A549 (cell line): Measurements from ENCODE around the gene MROH9. TPM values are rescaled to one million over a fixed set of nuclear protein-coding genes. Genes with fewer than 3 reads are reported as not detected.

Experiments
- ATAC-seq, 2 experiments: fragments of 200-7000 bp in 1 of 2; fragments of >200 bp in 1 of 2; cut with Nextera tagmentation in 1 of 2; cut with Tn5 transposase in 1 of 2; 3 replicates each; pipeline versions ENCODE4 v1.8.0 to v1.9.1; 2018 to 2020; ENCODE audit warnings: mild to moderate bottlenecking in 1 of 2, moderate library complexity in 1 of 2
- CTCF ChIA-PET: fragments of 300-600 bp; sonication (Branson Sonifier 250); formaldehyde crosslinking; extraction: SDS; loops from one replicate; lab custom pipeline; 2021; ENCODE audit warnings: antibody characterized with exemption, inconsistent platforms; lab: Yijun Ruan, JAX
- POLR2A ChIA-PET: fragments of 350-600 bp; formaldehyde crosslinking; extraction: SDS; loops from one replicate; lab custom pipeline; 2021; ENCODE audit warnings: antibody characterized with exemption, inconsistent platforms; lab: Yijun Ruan, JAX
- DNase-seq, 2 experiments: peaks; one replicate each; pipeline versions ENCODE4 v3.0.0 to v3.0.0-alpha.2; 2011 to 2016; ENCODE audit warnings: low read depth in 1 of 2, low spot score in 1 of 2
- FAIRE-seq: peaks from 2 replicates; lab custom pipeline; 2011; peaks lifted over from hg19 to GRCh38; lab: Jason Lieb, UNC
- H3K27ac ChIP-seq, 2 experiments: fragments of >200 bp; sonication (Bioruptor Twin); formaldehyde crosslinking; 3 replicates each; pipeline ENCODE4 v1.5.1; 2016 to 2017
- H3K4me1 ChIP-seq: fragments of >200 bp; sonication (Bioruptor Twin); formaldehyde crosslinking; 3 replicates; pipeline ENCODE4 v1.6.1; 2016
- H3K4me2 ChIP-seq: fragments of >200 bp; sonication (Bioruptor Twin); formaldehyde crosslinking; 3 replicates; pipeline ENCODE4 v1.6.1; 2016
- H3K4me3 ChIP-seq: fragments of >200 bp; sonication (Bioruptor Twin); formaldehyde crosslinking; 3 replicates; pipeline ENCODE4 v1.5.1; 2016
- H3K9me3 ChIP-seq: fragments of >200 bp; sonication (Bioruptor Twin); formaldehyde crosslinking; 3 replicates; pipeline ENCODE4 v1.6.1; 2016
- ATOH8 ChIP-seq: fragments of 250-450 bp; sonication (Bioruptor Pico); IDR thresholded peaks from 2 replicates; pipeline ENCODE4 v1.5.0; 2020; ENCODE audit warnings: low read depth, mild to moderate bottlenecking, moderate library complexity
- BCL3 ChIP-seq: fragments of >200 bp; sonication (Bioruptor Twin); formaldehyde crosslinking; IDR thresholded peaks from 3 replicates; pipeline ENCODE4 v1.6.1; 2016
- CBX8 ChIP-seq: fragments of 200-600 bp; sonication (generic); IDR thresholded peaks from 2 replicates; pipeline ENCODE4 v1.6.1; 2016
- ESRRA ChIP-seq: fragments of 150-350 bp; IDR thresholded peaks from 2 replicates; pipeline ENCODE4 v1.6.1; 2014; ENCODE audit warnings: mild to moderate bottlenecking, low read length, borderline replicate concordance
- FOSB ChIP-seq: fragments of 250-450 bp; sonication (Bioruptor Pico); IDR thresholded peaks from 2 replicates; pipeline ENCODE4 v1.5.0; 2020; ENCODE audit warnings: mild to moderate bottlenecking, moderate library complexity
- HDAC2 ChIP-seq: fragments of 200-600 bp; sonication (generic); IDR thresholded peaks from 2 replicates; pipeline ENCODE4 v1.6.1; 2016
- HEYL ChIP-seq: fragments of 250-450 bp; sonication (Bioruptor Pico); IDR thresholded peaks from 2 replicates; pipeline ENCODE4 v1.8.0; 2021; ENCODE audit warnings: mild to moderate bottlenecking, moderate library complexity
- JUN ChIP-seq, 2 experiments: fragments of >200 bp; sonication (Bioruptor Twin); formaldehyde crosslinking; IDR thresholded peaks; 2 replicates in 1 of 2; 3 replicates in 1 of 2; pipeline ENCODE4 v1.6.1; 2016 to 2017
- JUNB ChIP-seq: fragments of >200 bp; sonication (Bioruptor Twin); formaldehyde crosslinking; IDR thresholded peaks from 2 replicates; pipeline ENCODE4 v1.6.1; 2016
- KDM5A ChIP-seq: fragments of 200-600 bp; sonication (generic); IDR thresholded peaks from 2 replicates; pipeline ENCODE4 v1.6.1; 2016; ENCODE audit warnings: antibody characterized with exemption, mild to moderate bottlenecking
- MAFK ChIP-seq: fragments of 450-650 bp; IDR thresholded peaks from 2 replicates; pipeline ENCODE4 v1.6.1; 2014; ENCODE audit not compliant: partially characterized antibody
- MAZ ChIP-seq: fragments of 150-350 bp; IDR thresholded peaks from 2 replicates; pipeline ENCODE4 v1.6.1; 2014; ENCODE audit warnings: antibody characterized with exemption, low read depth, low read length, borderline replicate concordance
- MYC ChIP-seq: IDR thresholded peaks from 2 replicates; pipeline ENCODE4 v1.6.1; 2012; ENCODE audit warnings: mild to moderate bottlenecking, inconsistent platforms, low read length, improper control_type of control experiment, borderline replicate concordance
- PHF8 ChIP-seq: fragments of 200-600 bp; sonication (generic); IDR thresholded peaks from 2 replicates; pipeline ENCODE4 v1.6.1; 2016; ENCODE audit warnings: low read depth, mild to moderate bottlenecking, antibody characterized with exemption, moderate library complexity, borderline replicate concordance
- RARB ChIP-seq: fragments of 250-450 bp; sonication (Bioruptor Pico); IDR thresholded peaks from 2 replicates; pipeline ENCODE4 v1.8.0; 2021; ENCODE audit warnings: mild to moderate bottlenecking, moderate library complexity
- RNF2 ChIP-seq: fragments of 200-600 bp; sonication (generic); IDR thresholded peaks from 2 replicates; pipeline ENCODE4 v1.6.1; 2016; ENCODE audit warnings: low read depth, mild to moderate bottlenecking, antibody characterized with exemption, moderate library complexity, borderline replicate concordance
- SMC3 ChIP-seq: fragments of >200 bp; sonication (Bioruptor Twin); formaldehyde crosslinking; IDR thresholded peaks from 3 replicates; pipeline ENCODE4 v1.6.1; 2018; ENCODE audit warnings: inconsistent platforms
- ZFP36 ChIP-seq: fragments of 450-650 bp; IDR thresholded peaks from 2 replicates; pipeline ENCODE4 v1.6.1; 2014; ENCODE audit warnings: borderline replicate concordance; ENCODE audit not compliant: partially characterized antibody
- WGBS: methylation state at CpG from one replicate; pipeline ENCODE4 v1.1.6; 2017; ENCODE audit errors: missing lambda C conversion rate; 5-methylcytosine and 5-hydroxymethylcytosine counted together
- polyA plus RNA-seq, 4 experiments: library from polyadenylated mRNA; depleted of rRNA in 3 of 4; stranded (reverse); fragments of >200 nt; fragmentation: RNase III in 1 of 4; extraction: RNeasy Plus Mini Kit Qiagen cat#74134 plus additional on column Dnase treatment in 1 of 4; gene quantifications; 2 replicates in 3 of 4; 3 replicates in 1 of 4; pipeline ENCODE4 v1.2.3, GENCODE V29; 2011 to 2017
- TF ChIP-seq, protein P1 (sequence below): fragments of 450-650 bp; IDR thresholded peaks from 2 replicates; pipeline ENCODE4 v1.6.1; 2014; ENCODE audit warnings: antibody characterized with exemption
- TF ChIP-seq, protein P2 (sequence below): IDR thresholded peaks from 2 replicates; pipeline ENCODE4 v1.6.1; 2012
- TF ChIP-seq, protein P3 (sequence below): fragments of 200-600 bp; sonication (generic); IDR thresholded peaks from 2 replicates; pipeline ENCODE4 v1.6.1; 2016; ENCODE audit warnings: antibody characterized with exemption, mild to moderate bottlenecking, moderate library complexity
- TF ChIP-seq, protein P4 (sequence below): fragments of 250-450 bp; sonication (Bioruptor Pico); IDR thresholded peaks from 2 replicates; pipeline ENCODE4 v1.5.0; 2021; ENCODE audit warnings: mild to moderate bottlenecking, moderate library complexity, borderline replicate concordance
- TF ChIP-seq, protein P5 (sequence below): fragments of 150-350 bp; IDR thresholded peaks from 2 replicates; pipeline ENCODE4 v1.6.1; 2014; ENCODE audit warnings: low read depth, mild to moderate bottlenecking, low read length

The MROH9 gene
- polyA plus RNA-seq, 2 of the 4 experiments (the other 2 are of a cell fraction): not detected

DNA sequence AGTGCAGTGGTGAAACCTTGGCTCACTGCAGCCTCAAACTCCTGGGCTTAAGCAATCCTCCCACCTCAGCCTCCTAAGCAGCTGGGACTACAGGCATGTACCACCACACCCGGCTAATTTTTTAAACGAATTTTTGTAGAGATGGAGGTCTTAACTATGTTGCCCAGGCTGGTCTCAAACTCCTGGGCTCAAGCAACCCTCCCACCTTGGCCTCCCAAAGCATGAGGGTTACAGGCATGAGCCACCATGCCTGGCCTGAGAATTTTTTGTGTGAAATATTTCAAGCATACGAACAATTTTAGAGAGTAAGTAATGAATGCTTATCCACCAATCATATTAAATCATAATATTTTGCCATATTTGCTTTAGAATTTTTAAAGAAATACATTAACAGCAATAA is 51.6 kb downstream of the MROH9 start:
- FAIRE-seq: no peak
- no peak for ATAC-seq
- no peak overlapping the region for H3K27ac ChIP-seq
- ChIA-PET CTCF (no interaction called here), POLR2A (no interaction called here)
- 31% methylated on average over 3 of the region's 3 CpGs for WGBS
- H3K4me3 ChIP-seq: no peak overlapping the region
- no peaks in the 10 kb centered on the region for H3K9me3 ChIP-seq
- TF ChIP-seq FOSB (CRISPR knock-in tag): no peak
- TF ChIP-seq, protein P1, sequence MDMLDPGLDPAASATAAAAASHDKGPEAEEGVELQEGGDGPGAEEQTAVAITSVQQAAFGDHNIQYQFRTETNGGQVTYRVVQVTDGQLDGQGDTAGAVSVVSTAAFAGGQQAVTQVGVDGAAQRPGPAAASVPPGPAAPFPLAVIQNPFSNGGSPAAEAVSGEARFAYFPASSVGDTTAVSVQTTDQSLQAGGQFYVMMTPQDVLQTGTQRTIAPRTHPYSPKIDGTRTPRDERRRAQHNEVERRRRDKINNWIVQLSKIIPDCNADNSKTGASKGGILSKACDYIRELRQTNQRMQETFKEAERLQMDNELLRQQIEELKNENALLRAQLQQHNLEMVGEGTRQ: no peak
- TF ChIP-seq JUN (IDR thresholded peaks at IDR 0.05): no peak
- TF ChIP-seq CBX8: no peak
- no peak for TF ChIP-seq RARB (CRISPR knock-in tag)
- TF ChIP-seq, protein P2, sequence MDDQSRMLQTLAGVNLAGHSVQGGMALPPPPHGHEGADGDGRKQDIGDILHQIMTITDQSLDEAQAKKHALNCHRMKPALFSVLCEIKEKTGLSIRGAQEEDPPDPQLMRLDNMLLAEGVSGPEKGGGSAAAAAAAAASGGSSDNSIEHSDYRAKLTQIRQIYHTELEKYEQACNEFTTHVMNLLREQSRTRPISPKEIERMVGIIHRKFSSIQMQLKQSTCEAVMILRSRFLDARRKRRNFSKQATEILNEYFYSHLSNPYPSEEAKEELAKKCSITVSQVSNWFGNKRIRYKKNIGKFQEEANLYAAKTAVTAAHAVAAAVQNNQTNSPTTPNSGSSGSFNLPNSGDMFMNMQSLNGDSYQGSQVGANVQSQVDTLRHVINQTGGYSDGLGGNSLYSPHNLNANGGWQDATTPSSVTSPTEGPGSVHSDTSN: no peak
- no peak for TF ChIP-seq ZFP36
- no peak for DNase-seq
- H3K4me1 ChIP-seq: no peaks in the 10 kb centered on the region
- no peak overlapping the region for H3K4me2 ChIP-seq

DNA sequence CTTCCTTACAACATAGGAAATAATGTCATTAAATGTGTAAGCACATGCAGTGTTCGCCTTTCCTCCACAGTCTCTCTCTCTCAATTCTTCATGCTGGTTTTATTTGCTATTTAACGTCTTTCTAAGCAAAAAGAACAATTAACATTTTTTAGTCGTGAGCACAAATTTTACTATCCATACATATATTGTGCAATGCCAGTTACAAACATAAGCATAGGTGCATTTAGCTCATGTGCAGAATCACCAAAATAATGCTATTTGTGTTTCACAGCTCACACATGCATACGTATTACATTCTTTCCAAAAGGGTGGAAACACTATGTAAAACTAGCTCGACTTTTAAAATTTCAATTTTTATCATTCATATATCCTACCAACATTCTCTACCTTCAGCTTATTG is 52.1 kb downstream of the MROH9 start:
- no peak overlapping the region for H3K27ac ChIP-seq
- ATAC-seq (no peak), DNase-seq (no peak), FAIRE-seq (no peak)
- WGBS: 7% methylated on average over 5 of the region's 5 CpGs
- H3K4me1 ChIP-seq: no peaks in the 10 kb centered on the region
- no peaks in the 10 kb centered on the region for H3K9me3 ChIP-seq
- CTCF ChIA-PET: interaction anchor here (1.3 kb wide), 1 partner anchor 198 kb away, joined by 3 read pairs; no protein-coding TSS in a partner anchor
- POLR2A ChIA-PET: no interaction called here
- no peak overlapping the region for H3K4me3 ChIP-seq
- H3K4me2 ChIP-seq: no peak overlapping the region
- TF ChIP-seq, protein P3, sequence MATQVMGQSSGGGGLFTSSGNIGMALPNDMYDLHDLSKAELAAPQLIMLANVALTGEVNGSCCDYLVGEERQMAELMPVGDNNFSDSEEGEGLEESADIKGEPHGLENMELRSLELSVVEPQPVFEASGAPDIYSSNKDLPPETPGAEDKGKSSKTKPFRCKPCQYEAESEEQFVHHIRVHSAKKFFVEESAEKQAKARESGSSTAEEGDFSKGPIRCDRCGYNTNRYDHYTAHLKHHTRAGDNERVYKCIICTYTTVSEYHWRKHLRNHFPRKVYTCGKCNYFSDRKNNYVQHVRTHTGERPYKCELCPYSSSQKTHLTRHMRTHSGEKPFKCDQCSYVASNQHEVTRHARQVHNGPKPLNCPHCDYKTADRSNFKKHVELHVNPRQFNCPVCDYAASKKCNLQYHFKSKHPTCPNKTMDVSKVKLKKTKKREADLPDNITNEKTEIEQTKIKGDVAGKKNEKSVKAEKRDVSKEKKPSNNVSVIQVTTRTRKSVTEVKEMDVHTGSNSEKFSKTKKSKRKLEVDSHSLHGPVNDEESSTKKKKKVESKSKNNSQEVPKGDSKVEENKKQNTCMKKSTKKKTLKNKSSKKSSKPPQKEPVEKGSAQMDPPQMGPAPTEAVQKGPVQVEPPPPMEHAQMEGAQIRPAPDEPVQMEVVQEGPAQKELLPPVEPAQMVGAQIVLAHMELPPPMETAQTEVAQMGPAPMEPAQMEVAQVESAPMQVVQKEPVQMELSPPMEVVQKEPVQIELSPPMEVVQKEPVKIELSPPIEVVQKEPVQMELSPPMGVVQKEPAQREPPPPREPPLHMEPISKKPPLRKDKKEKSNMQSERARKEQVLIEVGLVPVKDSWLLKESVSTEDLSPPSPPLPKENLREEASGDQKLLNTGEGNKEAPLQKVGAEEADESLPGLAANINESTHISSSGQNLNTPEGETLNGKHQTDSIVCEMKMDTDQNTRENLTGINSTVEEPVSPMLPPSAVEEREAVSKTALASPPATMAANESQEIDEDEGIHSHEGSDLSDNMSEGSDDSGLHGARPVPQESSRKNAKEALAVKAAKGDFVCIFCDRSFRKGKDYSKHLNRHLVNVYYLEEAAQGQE: no peak
- TF ChIP-seq HEYL (CRISPR knock-in tag): no peak
- TF ChIP-seq, protein P4, sequence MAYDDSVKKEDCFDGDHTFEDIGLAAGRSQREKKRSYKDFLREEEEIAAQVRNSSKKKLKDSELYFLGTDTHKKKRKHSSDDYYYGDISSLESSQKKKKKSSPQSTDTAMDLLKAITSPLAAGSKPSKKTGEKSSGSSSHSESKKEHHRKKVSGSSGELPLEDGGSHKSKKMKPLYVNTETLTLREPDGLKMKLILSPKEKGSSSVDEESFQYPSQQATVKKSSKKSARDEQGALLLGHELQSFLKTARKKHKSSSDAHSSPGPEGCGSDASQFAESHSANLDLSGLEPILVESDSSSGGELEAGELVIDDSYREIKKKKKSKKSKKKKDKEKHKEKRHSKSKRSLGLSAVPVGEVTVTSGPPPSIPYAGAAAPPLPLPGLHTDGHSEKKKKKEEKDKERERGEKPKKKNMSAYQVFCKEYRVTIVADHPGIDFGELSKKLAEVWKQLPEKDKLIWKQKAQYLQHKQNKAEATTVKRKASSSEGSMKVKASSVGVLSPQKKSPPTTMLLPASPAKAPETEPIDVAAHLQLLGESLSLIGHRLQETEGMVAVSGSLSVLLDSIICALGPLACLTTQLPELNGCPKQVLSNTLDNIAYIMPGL (CRISPR knock-in tag): no peak
- no peak for TF ChIP-seq ATOH8 (CRISPR knock-in tag)
- no peak for TF ChIP-seq MYC
- no peak for TF ChIP-seq HDAC2
- TF ChIP-seq BCL3: no peak
- TF ChIP-seq, protein P5, sequence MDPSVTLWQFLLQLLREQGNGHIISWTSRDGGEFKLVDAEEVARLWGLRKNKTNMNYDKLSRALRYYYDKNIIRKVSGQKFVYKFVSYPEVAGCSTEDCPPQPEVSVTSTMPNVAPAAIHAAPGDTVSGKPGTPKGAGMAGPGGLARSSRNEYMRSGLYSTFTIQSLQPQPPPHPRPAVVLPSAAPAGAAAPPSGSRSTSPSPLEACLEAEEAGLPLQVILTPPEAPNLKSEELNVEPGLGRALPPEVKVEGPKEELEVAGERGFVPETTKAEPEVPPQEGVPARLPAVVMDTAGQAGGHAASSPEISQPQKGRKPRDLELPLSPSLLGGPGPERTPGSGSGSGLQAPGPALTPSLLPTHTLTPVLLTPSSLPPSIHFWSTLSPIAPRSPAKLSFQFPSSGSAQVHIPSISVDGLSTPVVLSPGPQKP: no peak
- TF ChIP-seq JUNB: no peak
- no peak for TF ChIP-seq PHF8
- TF ChIP-seq RNF2: no peak
- TF ChIP-seq SMC3: no peak
- no peak for TF ChIP-seq ESRRA
- TF ChIP-seq KDM5A: no peak
- no peak for TF ChIP-seq MAZ
- no peak for TF ChIP-seq JUN (IDR thresholded peaks at IDR 0.05)
- no peak for TF ChIP-seq MAFK
